Fibroblast of skin of right quadriceps (primary cell): Measurements from ENCODE around the gene EPM2AIP1.

Source experiments
- DNase-seq: peaks from one replicate; pipeline ENCODE4 v3.0.0-alpha.2; 2013

EPM2AIP1 gene

GRCh38 chr3:36944641-36945270 lies 48.2 kb downstream of the EPM2AIP1 start, which contains the start of gene TRANK1:
TRANK1 (minus strand) TSS chr3:36945054; CDS start chr3:36944809, 245 bp downstream.
- peak; percentile 59 for DNase-seq

DNA sequence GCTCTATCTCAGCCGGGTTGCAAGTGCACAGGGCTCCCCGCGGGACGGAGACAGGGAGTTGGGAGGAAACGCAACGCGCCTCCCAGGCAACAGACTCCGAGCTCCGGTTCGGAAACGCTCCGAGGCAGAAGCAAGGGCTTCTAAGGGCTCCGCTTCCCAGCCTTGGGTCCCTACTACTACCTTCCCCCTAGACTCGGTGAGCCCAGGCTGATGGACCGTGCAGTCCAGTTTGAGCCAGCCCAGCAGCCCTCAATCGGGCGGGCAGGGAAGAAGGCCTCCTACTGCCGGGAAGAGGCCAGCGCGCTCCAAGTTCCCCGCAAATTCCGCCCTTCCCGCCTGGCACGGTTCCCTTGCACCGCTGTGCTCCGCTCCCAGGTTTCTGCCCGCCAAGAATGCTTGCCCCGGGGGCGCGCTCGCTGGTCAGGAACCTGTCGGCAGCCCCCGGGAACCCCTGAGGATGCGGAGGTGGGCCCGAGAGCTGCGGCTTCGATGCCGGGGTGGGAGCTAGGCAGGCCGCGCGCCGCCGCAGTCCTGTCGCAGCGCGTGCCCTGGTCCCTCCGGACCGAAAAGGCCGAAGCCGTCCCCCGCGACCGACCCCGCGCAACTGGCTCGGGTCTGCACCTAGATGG lies 48.8 kb downstream of the EPM2AIP1 start:
- DNase-seq: peak; percentile 55

DNA sequence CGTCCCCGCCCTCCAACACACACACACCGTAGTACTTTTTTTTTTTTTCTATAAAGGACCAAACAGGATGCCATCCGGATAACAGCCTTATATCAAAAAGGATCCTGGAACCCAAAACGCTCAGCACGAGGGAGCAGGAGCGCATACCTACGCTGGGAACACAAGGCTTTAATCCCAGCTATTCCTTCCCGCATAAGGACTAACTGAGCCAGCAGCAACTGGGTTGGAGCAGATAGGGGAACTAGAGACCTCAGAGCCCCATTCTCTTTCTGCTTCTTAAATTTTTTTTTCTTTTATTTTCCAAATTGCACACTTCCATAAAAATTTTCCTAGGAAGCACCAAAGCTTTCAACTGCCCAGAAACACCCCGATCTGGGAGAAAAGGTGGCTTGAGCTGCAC lies 49.3 kb downstream of the EPM2AIP1 start:
- no peak for DNase-seq

DNA sequence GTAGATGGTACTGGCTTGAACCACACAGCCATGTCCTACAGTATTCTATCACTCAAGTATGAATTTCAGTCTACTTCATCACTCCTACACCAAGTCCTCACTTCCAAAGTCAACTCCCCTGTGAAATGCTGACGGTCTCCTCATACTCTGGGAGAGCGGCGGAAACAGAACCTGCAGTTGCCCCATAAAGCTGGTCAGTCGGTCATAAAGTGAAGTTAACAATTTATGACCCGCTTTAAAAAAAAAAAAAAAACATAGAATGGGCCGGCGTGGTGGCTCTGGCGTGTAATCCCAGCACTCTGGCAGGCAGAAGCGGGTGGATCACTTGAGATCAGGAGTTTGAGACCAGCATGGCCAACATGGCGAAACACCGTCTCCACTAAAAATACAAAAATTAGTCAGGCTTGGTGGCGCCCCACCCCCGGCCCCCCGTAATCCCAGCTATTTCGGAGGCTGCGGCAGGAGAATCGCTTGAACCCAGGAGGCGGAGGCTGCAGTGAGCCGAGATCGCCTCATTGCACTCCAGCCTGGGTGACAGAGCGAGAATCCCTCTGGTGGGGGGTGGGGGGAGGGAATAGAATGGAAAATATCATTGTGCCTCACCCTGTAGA lies 50.2 kb downstream of the EPM2AIP1 start:
- DNase-seq: no peak

- no peak for DNase-seq
Observed at GRCh38 chr3:36941658-36942057, 51.3 kb downstream of the EPM2AIP1 start.

DNA sequence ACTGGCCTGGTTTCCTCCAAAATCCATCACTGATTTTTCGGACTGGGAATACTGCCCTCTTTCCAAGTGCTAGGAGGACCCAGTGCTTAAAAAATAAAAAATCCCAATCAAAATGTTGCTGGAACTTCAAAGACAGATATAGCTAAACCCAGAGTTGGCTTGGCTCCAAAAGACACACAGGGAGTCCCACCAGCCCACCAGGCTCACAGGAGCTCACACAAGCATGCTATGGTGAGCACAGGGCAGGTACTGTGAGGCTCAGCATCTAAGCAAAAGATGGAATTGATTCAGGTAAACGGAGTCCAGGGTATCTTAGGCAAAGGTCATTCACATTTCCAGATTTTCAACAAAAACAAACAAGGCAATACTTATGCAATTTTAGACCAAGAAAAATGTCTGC lies 51.8 kb downstream of the EPM2AIP1 start:
- no peak for DNase-seq

GRCh38 chr3:36937492-36937891 lies 55.4 kb downstream of the EPM2AIP1 start:
- DNase-seq: no peak
